Measurements from ENCODE around the gene SCN8A.

SCN8A gene

DNA sequence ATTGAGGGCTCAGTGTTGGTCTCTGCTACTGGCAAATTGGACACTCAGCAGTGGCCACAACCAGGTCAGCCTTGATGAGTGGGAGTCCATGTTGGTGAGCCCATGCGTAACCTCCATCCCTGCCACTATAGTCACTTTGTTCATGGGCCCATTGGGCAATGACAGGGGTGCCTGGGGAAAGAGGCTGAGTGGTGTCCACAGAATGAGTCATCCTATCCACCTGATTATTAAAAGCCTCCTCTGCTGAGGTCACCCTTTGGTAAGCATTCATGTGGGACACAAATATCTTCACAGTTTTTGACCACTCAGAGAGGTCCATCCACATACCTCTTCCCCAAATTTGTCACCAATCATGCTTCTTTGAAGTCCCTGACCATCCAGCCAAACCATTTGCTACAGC is 207.5 kb downstream of the SCN8A start:
- no peak for DNase-seq (ENCODE audit: low read depth)

DNA sequence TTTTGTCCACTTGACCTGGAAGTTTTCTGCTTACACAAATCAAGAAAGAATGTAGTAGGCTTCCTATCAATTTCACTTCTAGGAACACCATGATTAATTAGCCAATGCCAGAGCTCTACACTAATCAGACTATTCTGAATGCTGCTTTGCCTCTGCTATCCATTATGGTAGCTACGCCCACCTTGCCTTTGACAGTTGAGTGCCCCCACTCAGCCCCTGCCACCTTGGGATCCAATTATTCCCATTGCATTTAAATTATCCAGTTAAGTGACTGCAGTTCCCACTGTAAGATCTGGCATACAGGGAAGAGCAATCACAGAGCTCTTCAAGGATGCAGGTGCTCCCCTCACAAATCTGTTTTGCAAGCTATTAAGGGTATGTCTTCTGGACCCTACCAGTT is 210.0 kb downstream of the SCN8A start:
- no peak overlapping the region for H3K4me3 ChIP-seq (replicated peaks; ENCODE audit: low read depth, low read length)
- DNase-seq (ENCODE audit: low read depth), result no peak
- TF ChIP-seq, protein P1, sequence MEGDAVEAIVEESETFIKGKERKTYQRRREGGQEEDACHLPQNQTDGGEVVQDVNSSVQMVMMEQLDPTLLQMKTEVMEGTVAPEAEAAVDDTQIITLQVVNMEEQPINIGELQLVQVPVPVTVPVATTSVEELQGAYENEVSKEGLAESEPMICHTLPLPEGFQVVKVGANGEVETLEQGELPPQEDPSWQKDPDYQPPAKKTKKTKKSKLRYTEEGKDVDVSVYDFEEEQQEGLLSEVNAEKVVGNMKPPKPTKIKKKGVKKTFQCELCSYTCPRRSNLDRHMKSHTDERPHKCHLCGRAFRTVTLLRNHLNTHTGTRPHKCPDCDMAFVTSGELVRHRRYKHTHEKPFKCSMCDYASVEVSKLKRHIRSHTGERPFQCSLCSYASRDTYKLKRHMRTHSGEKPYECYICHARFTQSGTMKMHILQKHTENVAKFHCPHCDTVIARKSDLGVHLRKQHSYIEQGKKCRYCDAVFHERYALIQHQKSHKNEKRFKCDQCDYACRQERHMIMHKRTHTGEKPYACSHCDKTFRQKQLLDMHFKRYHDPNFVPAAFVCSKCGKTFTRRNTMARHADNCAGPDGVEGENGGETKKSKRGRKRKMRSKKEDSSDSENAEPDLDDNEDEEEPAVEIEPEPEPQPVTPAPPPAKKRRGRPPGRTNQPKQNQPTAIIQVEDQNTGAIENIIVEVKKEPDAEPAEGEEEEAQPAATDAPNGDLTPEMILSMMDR (IDR thresholded peaks at IDR 0.05; ENCODE audit: low read length, missing control alignments), result no peak

More for the DNA sequence above, 207.5 kb downstream of the SCN8A start:
- TF ChIP-seq, protein P1 (IDR thresholded peaks at IDR 0.05; ENCODE audit: low read length, missing control alignments), result no peak
- H3K4me3 ChIP-seq (replicated peaks; ENCODE audit: low read depth, low read length), result no peak overlapping the region

DNA sequence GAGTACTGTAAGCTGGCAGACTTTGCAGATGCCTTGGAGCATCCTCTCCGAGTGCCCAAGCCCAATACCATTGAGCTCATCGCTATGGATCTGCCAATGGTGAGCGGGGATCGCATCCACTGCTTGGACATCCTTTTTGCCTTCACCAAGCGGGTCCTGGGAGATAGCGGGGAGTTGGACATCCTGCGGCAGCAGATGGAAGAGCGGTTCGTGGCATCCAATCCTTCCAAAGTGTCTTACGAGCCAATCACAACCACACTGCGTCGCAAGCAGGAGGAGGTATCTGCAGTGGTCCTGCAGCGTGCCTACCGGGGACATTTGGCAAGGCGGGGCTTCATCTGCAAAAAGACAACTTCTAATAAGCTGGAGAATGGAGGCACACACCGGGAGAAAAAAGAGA is 215.9 kb downstream of the SCN8A start:
- TF ChIP-seq, protein P1 (IDR thresholded peaks at IDR 0.05; ENCODE audit: low read length, missing control alignments), result no peak
- no peak overlapping the region for H3K4me3 ChIP-seq (replicated peaks; ENCODE audit: low read depth, low read length)
- no peak for DNase-seq (ENCODE audit: low read depth)

DNA sequence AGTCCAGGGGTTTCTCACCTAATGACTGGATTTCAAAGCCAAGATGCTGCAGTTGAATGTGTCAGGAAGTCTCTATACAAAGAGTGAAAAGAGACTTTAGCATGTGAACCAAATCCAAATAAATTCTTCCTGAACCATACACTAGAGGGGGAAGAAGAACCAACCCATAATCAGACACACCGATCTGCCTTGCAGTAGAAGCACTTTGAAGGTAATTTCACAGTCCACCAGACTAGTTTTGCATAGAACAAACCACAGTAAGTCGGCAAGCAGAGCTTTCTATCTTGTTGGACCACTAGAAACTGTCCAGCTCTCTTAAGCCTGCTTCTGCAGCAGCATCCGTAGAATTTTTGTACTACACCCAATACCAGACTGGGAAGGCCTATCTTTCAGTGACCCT is 218.2 kb downstream of the SCN8A start:
- no peak for DNase-seq (ENCODE audit: low read depth)
- TF ChIP-seq, protein P1 (IDR thresholded peaks at IDR 0.05; ENCODE audit: low read length, missing control alignments), result no peak
- no peak overlapping the region for H3K4me3 ChIP-seq (replicated peaks; ENCODE audit: low read depth, low read length)

DNA sequence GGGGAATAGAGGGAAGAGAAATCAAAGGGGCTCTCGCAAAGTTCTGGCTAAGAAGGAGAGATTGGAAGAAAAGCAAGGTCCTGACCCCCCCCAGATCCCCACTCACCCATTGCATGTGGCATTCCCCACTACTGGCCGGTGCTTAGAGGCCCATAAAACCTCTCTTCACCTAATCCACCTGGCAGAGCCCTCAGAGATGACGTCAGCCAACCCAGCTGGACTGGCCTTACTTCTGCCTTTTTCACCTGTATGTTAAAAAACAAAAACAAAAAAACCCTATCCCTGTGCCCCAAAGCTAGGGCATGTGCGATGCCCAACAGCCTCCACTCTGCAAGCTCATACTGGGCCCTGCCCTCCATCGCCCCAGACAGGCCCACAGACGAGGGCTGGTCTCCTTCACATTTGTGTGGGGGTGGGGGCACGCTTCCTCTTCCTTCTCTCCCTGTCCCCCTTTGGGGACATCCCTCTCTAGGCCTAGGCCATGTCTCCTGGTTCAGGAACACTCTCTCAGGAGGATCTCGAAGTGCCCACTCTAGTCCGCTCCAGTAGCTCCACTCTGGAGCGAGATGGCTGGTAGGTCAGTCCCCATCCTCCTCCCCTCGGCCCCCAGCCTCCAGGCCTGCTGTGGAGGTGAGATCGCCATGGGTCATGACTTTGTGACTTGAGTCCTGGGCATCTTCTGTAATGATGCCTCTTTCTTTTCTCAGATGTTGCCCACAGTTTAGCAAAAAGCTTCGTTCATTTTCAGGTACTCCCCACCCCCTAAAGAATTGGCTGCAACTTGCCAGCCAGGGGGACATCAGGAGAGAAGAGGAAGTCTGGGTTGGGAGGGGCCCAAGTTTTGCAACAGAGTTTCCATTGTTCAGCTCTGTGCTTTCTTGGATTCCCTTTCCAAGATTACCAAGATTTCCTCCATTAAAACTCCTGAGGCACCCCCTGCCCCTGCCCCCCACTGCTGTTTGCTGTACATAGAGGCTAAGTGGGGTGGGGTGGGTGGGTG is 220.5 kb downstream of the SCN8A start:
- peak; percentile 30 for DNase-seq (ENCODE audit: low read depth)
- H3K4me3 ChIP-seq (replicated peaks; ENCODE audit: low read depth, low read length), result no peak overlapping the region
- TF ChIP-seq, protein P1 (IDR thresholded peaks at IDR 0.05; ENCODE audit: low read length, missing control alignments), result no peak

DNA sequence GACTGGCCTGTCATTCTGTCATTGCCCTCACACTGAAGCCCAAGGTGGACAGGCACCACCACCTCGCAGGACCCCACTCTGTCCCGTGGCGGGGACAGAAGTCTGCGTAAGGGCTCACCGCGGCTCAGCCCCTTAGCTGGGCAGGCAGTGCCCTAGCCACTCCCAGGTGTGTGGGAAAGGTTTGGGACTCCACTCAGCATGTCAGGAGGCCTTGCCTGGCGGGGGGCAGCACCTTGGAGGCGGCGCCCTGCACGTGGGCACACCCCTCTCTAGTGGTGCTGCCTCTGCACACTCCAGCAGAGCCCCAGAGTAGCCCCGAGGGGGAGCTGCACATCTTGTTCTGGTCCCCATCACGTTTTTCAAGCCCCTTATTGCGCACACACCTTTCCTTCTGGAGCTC is 221.8 kb downstream of the SCN8A start:
- TF ChIP-seq, protein P1 (IDR thresholded peaks at IDR 0.05; ENCODE audit: low read length, missing control alignments), result no peak
- DNase-seq (ENCODE audit: low read depth), result no peak

More for the DNA sequence above, 221.8 kb downstream of the SCN8A start:
- H3K4me3 ChIP-seq (replicated peaks; ENCODE audit: low read depth, low read length), result no peak overlapping the region
